Loucy (cell line): ENCODE results near the gene RCAN3.

ENCODE experiments used
- CTCF ChIP-seq: fragments of 200-600 bp; sonication (generic); conservative IDR thresholded peaks from 2 replicates; pipeline ENCODE4 v1.5.1; 2014; ENCODE audit warnings: mild to moderate bottlenecking, antibody characterized with exemption, low read length
- EZH2phosphoT487 ChIP-seq: fragments of 200-600 bp; IDR thresholded peaks from 2 replicates; pipeline ENCODE4 v1.6.1; 2018; ENCODE audit warnings: antibody characterized with exemption, mild to moderate bottlenecking, moderate library complexity, borderline replicate concordance

- TF ChIP-seq CTCF (no peak), EZH2phosphoT487 (no peak)
These were observed 26.9 kb upstream of the RCAN3 start for GRCh38 chr1:24475700-24476099.
